Activated CD4-positive, alpha-beta T cell treated with anti-CD3 and anti-CD28 coated beads for 4 hours (primary cell): Measurements from ENCODE around the gene BTNL8.
"Not testable (repeated sequence)": the region's sequence is repeated elsewhere in the genome, so short reads cannot be mapped to it uniquely, and the experiment has no call there.

Experiments
- DNase-seq, 2 donors: peaks; one replicate each; pipeline ENCODE4 v3.0.0-alpha.2; 2020

The BTNL8 gene

DNA sequence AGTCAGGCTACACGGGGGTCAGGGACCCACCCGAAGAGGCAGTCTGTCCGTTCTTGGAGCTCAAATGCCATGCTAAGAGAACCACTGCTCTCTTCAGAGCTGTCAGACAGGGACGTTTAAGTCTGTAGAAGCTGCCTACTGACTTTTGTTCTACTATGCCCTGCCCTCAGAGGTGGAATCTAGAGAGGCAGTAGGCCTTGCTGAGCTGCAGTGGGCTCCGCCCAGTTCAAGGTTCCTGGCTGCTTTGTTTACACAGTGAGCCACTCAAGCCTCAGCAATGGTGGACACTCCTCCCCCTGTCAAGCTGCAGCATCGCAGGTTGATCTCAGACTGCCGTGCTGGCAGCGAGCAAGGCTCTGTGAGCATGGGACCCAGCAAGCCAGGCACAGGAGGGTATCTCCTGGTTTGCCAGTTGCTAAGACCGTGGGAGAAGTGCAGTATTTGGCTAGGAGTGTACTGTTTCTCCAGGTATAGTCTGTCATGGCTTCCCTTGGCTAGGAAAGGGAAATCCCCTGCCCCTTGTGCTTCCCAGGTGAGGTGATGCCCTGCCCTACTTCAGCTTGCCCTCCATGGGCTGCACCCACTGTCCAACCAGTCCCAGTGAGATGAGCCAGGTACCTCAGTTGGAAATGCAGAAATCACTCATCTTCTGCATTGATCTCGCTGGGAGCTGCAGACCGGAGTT is 13.0 kb upstream of the BTNL8 start:
- not testable (repeated sequence) for DNase-seq

DNA sequence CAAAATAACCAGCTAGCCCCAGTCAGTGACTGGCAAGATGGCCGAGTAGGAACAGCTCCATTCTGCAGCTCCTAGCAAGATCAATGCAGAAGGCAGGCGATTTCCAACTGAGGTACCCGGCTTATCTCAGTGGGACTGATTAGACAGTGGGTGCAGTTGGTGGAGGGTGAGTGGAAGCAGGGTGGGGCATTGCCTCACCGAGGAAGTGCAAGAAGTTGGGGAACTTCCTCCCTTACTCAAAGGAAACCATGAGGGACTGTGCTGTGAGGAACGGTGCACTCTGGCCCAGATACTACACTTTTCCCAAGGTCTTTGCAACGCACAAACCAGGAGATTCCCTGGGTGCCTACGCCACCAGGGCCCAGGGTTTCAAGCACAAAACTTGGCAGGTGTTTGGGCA is 9.6 kb upstream of the BTNL8 start:
- no peak for DNase-seq

- not testable (repeated sequence) for DNase-seq
These were observed 3.6 kb upstream of the BTNL8 start for GRCh38 chr5:180895330-180895729.

- no peak for DNase-seq
These were observed 1.2 kb downstream of the BTNL8 start for GRCh38 chr5:180900178-180900577.

DNA sequence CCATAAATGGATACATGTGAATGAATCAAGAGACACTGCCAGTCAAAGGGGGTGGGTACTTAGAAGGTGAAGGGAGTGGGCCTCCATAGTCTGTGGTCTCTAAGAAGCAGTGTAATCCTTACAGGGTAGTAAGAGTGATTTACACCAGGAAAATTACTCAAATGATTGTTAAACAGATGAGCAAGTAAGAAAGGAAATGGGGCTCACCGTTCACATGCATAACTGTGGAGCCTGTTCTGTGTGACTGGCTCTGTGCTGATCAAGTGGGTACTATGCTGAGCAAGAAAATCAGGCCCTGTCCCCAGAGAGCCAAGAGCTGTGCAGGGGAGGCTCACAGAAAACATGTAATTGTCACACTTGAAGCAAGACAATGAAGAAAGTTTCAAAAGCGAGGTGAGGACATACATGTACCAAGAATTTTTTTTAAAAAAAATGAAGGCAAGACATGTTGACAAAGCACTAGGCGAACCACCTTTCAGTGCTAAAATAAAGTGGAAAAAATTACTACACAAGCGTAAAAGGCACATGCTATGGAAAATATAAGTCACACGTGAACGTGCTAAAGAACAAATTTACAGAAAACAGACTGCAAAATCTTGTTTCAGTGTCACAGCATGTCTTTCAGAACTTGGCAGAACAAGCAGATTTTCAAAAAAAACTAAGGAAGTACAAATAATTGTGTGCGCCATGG is 2.5 kb downstream of the BTNL8 start:
- DNase-seq, result no peak

DNA sequence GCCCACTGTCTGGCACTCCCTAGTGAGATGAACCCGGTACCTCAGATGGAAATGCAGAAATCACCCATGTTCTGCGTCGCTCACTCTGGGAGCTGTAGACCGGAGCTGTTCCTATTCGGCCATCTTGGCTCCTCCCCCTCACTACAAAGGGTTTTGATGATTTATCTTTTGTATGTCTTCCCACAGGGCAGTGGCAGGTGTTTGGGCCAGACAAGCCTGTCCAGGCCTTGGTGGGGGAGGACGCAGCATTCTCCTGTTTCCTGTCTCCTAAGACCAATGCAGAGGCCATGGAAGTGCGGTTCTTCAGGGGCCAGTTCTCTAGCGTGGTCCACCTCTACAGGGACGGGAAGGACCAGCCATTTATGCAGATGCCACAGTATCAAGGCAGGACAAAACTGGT is 9.4 kb downstream of the BTNL8 start:
- no peak for DNase-seq

DNA sequence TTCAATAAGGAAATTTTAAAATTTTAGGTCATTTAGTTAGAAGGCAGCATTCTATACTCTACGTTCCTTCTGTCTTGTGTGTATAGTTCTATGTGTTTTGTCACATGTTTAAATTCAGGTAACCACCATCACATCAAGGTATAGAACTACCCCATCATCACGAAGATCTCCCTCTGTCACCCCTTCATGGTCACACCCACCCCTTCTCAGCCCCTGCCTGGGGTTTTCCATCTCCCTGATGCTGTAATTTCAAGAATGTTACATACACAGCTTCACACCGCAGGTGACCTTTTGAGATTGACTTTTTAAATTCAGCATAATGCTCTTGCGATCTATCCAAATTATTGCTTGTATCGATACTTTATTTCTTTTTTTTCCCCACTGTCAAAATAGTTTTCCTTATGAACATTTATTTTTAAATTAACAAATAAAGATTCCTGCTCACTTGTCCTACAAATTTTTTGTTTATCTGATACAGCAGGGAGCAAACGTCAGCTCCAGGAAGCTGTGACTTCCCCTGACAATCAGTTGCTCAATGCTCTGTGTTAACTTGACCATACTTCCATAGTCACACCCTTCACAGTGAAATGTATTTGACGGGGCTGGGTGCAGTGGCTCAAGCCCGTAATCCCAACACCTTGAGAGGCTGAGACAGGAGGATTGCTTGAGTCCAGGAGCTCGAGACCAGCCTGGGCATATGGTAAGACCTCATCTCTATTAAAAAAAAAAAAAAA is 10.2 kb downstream of the BTNL8 start:
- no peak for DNase-seq

DNA sequence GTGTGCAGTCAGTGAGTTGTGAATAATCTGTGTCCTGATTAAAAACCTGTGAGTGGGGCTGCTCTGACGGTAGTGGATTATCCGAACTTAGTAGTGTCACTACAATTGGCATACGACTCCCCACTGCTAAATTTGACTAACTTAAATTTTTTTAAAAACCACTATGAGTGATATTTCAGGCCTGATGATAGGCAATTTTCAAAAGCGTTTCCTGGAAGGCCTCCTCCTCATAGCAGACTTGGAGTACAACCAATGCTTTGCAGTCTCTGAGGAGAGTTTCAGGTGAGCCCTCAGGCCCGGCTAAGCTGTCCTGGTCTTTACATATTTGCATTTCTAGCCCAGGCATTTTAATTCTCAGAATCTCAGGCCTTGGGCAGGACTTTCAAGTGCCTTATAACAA is 10.8 kb downstream of the BTNL8 start:
- no peak for DNase-seq

DNA sequence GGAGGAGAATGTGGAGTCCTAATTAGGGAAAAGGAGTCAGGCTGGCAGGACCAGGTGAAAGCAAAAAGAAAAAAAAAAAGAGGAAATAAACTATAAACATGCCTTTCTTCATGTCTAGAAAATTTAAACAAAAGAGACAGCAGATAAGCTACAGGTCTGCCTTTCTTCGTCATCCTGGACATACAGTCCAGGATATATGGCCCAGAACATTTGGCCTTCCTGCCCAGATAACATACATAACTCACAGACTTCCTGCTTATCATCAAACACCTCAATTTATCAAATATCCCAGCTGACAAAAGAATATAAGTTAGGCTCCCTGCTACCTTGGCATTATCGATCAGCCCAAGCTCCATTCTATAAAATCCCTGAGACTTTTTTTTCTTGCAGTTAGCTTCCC is 11.2 kb downstream of the BTNL8 start:
- no peak for DNase-seq

DNA sequence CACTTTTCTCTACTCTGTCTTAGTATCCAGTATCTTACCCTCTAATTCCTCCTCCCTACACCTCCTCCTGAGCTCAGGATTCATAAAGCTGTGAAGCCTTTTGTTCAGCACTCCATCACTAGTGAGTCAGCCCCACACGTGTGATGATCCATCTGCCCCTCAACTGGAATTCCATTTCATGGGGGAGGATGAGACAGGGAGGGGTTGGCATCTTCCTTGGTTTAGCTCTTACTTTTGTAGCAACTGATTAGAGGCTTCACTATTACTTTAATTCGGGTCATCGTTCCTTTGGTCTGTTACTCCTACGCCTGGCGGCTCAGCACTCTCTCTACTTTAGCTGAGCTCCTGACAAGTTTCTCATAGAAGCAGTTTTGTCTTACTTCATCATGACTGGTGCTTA is 11.8 kb downstream of the BTNL8 start:
- no peak for DNase-seq

DNA sequence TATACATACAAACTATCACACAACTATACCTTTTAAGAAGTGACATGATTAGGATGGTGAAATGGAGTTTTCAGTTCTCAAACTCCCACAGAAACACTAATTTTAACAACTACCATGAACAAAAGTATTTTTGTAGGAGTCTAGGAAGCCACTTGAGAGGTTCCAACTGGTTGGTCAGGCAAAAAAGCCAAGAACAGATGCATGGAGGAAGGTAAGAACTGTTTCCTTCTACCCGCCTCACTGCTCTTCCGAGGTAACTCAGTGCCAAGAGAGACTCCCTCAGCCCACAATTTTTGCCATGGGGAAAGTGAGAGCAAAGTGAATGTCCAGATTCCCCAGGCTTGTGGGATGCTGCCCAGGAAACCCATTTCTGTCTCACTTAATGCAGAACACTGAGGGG is 15.7 kb downstream of the BTNL8 start:
- DNase-seq, result no peak

GRCh38 chr5:180915924-180916323 is 17.0 kb downstream of the BTNL8 start:
- no peak for DNase-seq

DNA sequence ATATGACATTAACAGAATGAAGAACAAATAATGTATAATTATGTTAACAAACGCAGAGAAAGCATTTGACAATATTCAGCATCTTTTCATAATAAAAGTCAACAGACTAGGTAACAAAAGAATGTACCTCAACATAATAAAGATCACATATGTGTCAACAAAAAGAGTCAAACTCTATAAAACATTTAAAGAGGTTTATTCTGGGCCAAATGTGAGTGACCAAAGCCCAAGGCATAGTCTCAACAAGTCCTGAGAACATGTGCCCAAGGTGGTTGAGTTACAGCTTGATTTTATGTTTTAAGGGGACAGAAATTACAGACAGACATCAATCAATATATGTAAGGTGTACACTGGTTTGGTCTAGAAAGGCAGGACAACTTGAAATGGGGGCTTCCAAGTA is 19.4 kb downstream of the BTNL8 start:
- DNase-seq, result no peak

GRCh38 chr5:180920710-180921109 is 21.8 kb downstream of the BTNL8 start:
- DNase-seq, result no peak

DNA sequence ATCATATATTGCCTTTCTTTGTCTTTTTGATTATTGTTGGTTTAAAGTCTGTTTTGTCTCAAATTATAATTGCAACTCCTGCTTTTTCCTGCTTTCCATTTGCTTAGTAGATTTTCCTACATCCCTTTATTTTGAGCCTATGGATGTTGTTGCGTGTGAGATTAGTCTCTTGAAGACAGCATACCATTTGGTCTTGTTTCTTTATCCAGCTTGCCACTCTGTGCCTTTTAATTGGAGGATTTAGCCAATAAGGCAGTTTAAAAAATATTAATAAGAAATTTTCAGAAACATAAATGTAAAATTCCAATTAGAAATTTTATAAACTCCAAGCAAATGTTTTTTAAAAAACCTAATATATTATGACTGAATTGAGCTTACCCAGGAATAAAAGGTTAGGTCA is 24.0 kb downstream of the BTNL8 start:
- DNase-seq, result no peak

DNA sequence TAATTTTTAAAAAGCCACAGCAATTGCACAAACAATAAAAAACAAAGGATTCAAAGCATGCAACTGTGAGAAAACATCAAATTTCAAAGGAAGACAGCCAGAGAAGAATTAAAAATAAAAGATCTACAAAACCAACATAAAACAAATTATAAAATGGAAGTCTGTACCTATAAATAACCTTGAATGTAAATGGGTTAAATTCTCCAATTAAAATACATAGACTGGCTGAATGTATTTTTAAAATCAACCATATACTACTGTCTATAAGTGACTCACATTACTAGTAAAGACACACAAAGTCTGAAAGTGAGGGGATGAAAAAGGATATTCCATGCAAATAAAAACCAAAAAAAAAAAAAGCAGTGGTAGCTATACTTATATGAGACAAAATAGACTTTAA is 33.7 kb downstream of the BTNL8 start:
- DNase-seq, result no peak

DNA sequence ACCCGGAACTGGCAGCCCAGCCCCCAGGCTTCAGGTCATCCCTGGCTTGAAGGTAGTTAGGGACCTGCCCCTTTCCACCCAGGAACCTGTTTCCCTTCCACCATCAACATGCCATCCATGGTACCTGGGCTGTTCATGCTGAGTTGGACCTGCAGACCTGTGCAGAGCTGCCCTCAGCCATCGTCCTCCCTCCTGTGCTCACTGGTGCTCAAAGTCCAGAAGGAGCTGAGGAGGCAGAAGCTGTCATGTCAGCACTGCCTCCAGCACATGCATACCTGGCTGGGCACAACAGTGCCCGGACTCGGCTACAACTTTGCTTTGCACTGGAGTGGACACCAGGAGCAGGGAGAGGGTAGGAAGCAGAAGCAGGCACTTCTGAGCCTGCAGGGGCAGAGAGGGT is 36.2 kb downstream of the BTNL8 start:
- DNase-seq, result no peak

GRCh38 chr5:180938294-180938693 is 39.3 kb downstream of the BTNL8 start:
- DNase-seq, result no peak

- no peak for DNase-seq
These were observed 51.5 kb downstream of the BTNL8 start for GRCh38 chr5:180950291-180950949.

DNA sequence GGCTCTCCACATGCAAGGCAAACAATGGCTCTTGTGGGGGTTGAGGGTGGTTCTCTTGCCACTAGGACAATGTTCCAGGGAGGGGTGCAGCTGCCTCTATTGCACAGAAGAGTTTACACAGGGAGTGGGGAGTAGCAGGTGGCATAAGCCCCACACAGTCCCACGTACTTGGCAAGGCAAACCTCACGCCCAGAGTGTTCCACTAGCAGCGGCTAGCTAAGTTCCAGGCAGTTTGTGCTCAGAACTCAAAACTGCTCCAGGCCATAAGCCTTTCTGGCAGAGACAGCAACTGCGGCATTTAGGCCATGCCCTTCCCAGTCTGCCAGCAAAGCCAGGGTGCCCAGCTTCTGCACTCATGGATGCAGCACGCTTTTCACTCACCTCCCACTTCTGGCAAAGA is 60.7 kb downstream of the BTNL8 start:
- DNase-seq, result no peak

DNA sequence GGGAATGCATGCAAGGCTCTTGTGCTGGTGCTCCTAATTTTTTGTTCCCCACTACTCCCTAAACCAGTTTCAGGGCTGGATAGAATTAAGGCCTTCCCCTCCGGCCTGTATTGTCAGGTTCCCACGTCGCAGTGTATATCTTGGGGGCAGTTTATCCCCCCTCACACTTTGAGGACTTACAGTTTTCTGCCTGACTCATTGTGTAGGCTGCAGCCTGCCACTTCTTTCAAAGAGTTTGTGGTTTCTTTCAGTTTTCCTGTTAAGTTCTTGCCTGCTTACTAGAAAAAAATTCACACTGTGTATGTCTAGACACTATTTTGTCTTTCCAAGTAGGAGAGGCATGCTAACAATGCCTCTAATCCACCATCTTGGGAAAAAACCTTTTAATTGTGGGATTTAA is 61.2 kb downstream of the BTNL8 start:
- DNase-seq, result no peak

GRCh38 chr5:180969406-180969805 is 70.4 kb downstream of the BTNL8 start:
- DNase-seq, result no peak

DNA sequence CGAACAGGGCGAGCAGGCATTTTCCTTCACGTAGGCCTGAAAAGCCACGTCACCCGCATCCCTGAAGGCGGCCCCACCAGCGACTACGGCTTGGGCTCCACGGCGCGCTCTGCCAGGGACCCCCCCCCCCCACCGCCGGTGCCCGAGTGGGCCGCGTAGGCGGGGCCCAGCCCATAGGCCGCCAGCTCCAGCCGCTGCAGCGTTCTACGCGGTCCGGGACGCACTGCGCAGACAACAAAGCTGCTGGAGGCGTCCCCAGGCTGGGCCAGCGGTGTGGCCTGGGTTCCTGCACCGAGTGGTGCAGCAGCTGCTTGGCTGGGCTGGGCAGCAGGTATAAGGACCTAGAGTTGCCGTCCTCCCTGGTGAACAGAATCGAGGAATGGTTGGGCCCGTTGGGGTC is 71.4 kb downstream of the BTNL8 start:
- no peak for DNase-seq

DNA sequence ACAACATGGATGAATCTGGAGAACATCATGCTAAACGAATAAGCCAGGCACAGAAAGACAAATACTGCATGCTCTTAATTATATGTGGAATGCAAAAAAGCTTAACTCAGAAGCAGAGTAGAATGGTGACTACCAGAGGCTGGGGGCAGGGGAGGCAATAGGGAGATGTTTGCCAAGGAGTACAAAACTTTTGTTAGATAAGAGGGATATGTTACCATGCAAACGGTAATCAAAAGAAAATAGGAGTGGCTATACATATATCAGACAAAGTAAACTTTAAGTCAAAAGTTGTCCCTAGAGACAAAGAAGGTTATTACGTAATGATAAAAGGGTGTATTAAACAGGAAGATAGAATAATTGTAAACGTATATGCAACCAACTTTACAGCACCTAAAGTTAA is 71.9 kb downstream of the BTNL8 start:
- DNase-seq, result no peak
